Kidney (tissue), 14 donors: ENCODE data around the gene TRIM69. TPM values are rescaled to one million over a fixed set of nuclear protein-coding genes. Genes with fewer than 3 reads are reported as not detected.

Experiments used
- DNase-seq, 5 donors: peaks; one replicate each; pipeline ENCODE4 v3.0.0-alpha.2; 2013 to 2020
- FAIRE-seq: peaks from 2 replicates; lab custom pipeline; 2012; peaks lifted over from hg19 to GRCh38; lab: Jason Lieb, UNC
- H3K27ac ChIP-seq, 2 donors: one replicate each; pipeline ENCODE4 v1.7.0; 2013; ENCODE audit warnings: low read depth in 2 of 2, low read length in 2 of 2, inconsistent platforms in 1 of 2
- H3K27me3 ChIP-seq: one replicate; pipeline ENCODE4 v1.7.1; 2013; ENCODE audit warnings: low read length, inconsistent platforms; ENCODE audit not compliant: control insufficient read depth, insufficient read depth
- H3K36me3 ChIP-seq, 3 donors: one replicate each; pipeline versions ENCODE4 v1.7.0 to v1.7.1; 2013; ENCODE audit warnings: low read length in 3 of 3, control low read depth in 1 of 3, inconsistent platforms in 1 of 3; ENCODE audit not compliant: insufficient read depth in 3 of 3, control insufficient read depth in 2 of 3
- H3K4me1 ChIP-seq, 3 donors: one replicate each; pipeline versions ENCODE4 v1.7.0 to v1.7.1; 2013; ENCODE audit warnings: low read length in 3 of 3, inconsistent platforms in 1 of 3, low read depth in 1 of 3; ENCODE audit not compliant: control insufficient read depth in 2 of 3, insufficient read depth in 2 of 3
- H3K4me3 ChIP-seq, 3 donors: one replicate each; pipeline versions ENCODE4 v1.7.0 to v1.8.1; 2013; ENCODE audit warnings: low read length in 3 of 3, control low read depth in 1 of 3, inconsistent platforms in 1 of 3
- H3K9ac ChIP-seq, 3 donors: one replicate each; pipeline versions ENCODE4 v1.7.0 to v1.7.1; 2013; ENCODE audit warnings: low read length in 3 of 3, control low read depth in 1 of 3, inconsistent platforms in 1 of 3
- H3K9me3 ChIP-seq, 3 donors: one replicate each; pipeline versions ENCODE4 v1.7.0 to v1.7.1; 2013; ENCODE audit warnings: low read length in 3 of 3, control low read depth in 1 of 3, inconsistent platforms in 1 of 3; ENCODE audit not compliant: control insufficient read depth in 2 of 3, insufficient read depth in 1 of 3
- CTCF ChIP-seq: IDR thresholded peaks from 3 replicates; pipeline ENCODE4 v1.5.1; 2012; ENCODE audit warnings: mild to moderate bottlenecking, moderate library complexity, borderline replicate concordance; ENCODE audit not compliant: insufficient read depth; ENCODE audit errors: extremely low read depth
- intact Hi-C: fragments of 100-400 bp; cut with DNase I; formaldehyde crosslinking; loops from one replicate; pipeline ENCODE4 v1.11.1; 2022
- polyA plus RNA-seq: library from polyadenylated mRNA; stranded (reverse); fragments of 350-450 nt; fragmentation: Illumina TruSeq; extraction: RNeasy Lipid Tissue Mini Kit (QIAGEN cat#74804); gene quantifications from one replicate; pipeline ENCODE4 v1.2.3, GENCODE V29; 2014; ENCODE audit warnings: low read depth, low replicate concordance; ENCODE audit not compliant: insufficient read depth
- total RNA-seq: library from RNA; stranded (reverse); fragmentation: NEBNext Ultra II Directional; extraction: Animal tissue kit (Norgen Biotek cat#: 25700); gene quantifications from one replicate; pipeline ENCODE4 v1.2.1, GENCODE V29; 2021
- donor health status: control.
- donor health status: control.
- donor health status: control.
- donor health status: control.
- donor health status: control.
- donor health status: DM: yes; HTN: yes; CAD: no.
- donor health status: Normal renal cell carcinoma (clear cell type).

Gene TRIM69
- total and polyA plus RNA-seq, 2 donors from 2014 or later = 29.6 to 41.2 TPM

GRCh38 chr15:44720460-44721176 is 15.7 kb upstream of the TRIM69 start:
- Histone ChIP-seq H3K27me3 (no peaks in the 10 kb centered on the region), H3K9me3 (no peaks in the 10 kb centered on the region), H3K4me1 (peaks cover 0 to 3% (median 0%) of the 10 kb centered on the region in 3 donors), H3K9ac (no peak overlapping the region), H3K27ac (no peak overlapping the region), H3K4me3 (no peak overlapping the region), H3K36me3 (peaks cover 3 to 23% (median 20%) of the 10 kb centered on the region in 3 donors)
- no peak for TF ChIP-seq CTCF
- FAIRE-seq (no peak), DNase-seq (no peak)
- intact Hi-C loops = no loop called here

- no peaks in the 10 kb centered on the region for H3K27me3 ChIP-seq
- FAIRE-seq (no peak), DNase-seq (no peak)
- peaks cover 1 to 9% (median 7%) of the 10 kb centered on the region in 3 donors for H3K36me3 ChIP-seq
- no peaks in the 10 kb centered on the region for H3K4me1 ChIP-seq
- H3K9ac ChIP-seq = no peak overlapping the region
- no peak overlapping the region for H3K4me3 ChIP-seq
- H3K9me3 ChIP-seq = no peaks in the 10 kb centered on the region
- intact Hi-C loops = no loop called here
- H3K27ac ChIP-seq = no peak overlapping the region
- no peak for TF ChIP-seq CTCF
These were observed 14.3 kb upstream of the TRIM69 start for GRCh38 chr15:44722011-44722410.

- intact Hi-C loops = no loop called here
- TF ChIP-seq CTCF = no peak
- Histone ChIP-seq H3K27me3 (no peaks in the 10 kb centered on the region), H3K4me3 (no peak overlapping the region), H3K4me1 (peaks cover 0 to 6% (median 0%) of the 10 kb centered on the region in 3 donors), H3K9ac (peak overlapping the region in 1 of 3 donors; percentile 0), H3K36me3 (no peaks in the 10 kb centered on the region), H3K9me3 (no peaks in the 10 kb centered on the region), H3K27ac (peak overlapping the region; percentile 34 to 48)
- FAIRE-seq = no peak
- DNase-seq = no peak
These were observed 10.2 kb upstream of the TRIM69 start for GRCh38 chr15:44726136-44726535.
